Measurements from ENCODE around the gene GDAP1L1. TPM values are rescaled to one million over a fixed set of nuclear protein-coding genes. Genes with fewer than 3 reads are reported as not detected.
A peak's percentile ranks its signal among the peaks of the same experiment; 100 is the strongest.

The GDAP1L1 gene
- total and polyA plus RNA-seq, 2 of the 4 experiments (the other 2 are of a cell fraction), result not detected

GRCh38 chr20:44273231-44274215 is 26.4 kb downstream of the GDAP1L1 start:
- H3K9ac ChIP-seq (ENCODE audit: low read depth, low read length), result no peak overlapping the region
- no peaks in the 10 kb centered on the region for H3K36me3 ChIP-seq (ENCODE audit: control insufficient read depth, insufficient read depth, low read length)
- no peaks in the 10 kb centered on the region for H3K4me1 ChIP-seq (ENCODE audit: control insufficient read depth, insufficient read depth, low read length)
- 0 out of 2 replicates have a peak, but pooled peaks cover 3% of the 10 kb centered on the region for H3K9me1 ChIP-seq (ENCODE audit: insufficient read depth, low read length)
- BruUV-seq (replicated peaks), result no TSS peak
- H4K8ac ChIP-seq (ENCODE audit: low read depth in 2 of 2, low read length in 2 of 2), result no peak overlapping the region
- no peak overlapping the region for H3K14ac ChIP-seq (replicated peaks; ENCODE audit: low read depth, low read length)
- CTCF ChIA-PET, result no interaction called here
- in situ Hi-C loops (cut with MboI; ENCODE audit: low sequenced_read_pairs), result no loop called here
- H2BK20ac ChIP-seq (ENCODE audit: low read depth, low read length), result no peak overlapping the region
- H3K27ac ChIP-seq (ENCODE audit: insufficient read depth, low read length), result no peak overlapping the region
- no peak overlapping the region for H2BK120ac ChIP-seq (ENCODE audit: low read depth, low read length)
- no peak overlapping the region for H3K18ac ChIP-seq (ENCODE audit: low read depth, low read length)
- no peak overlapping the region for H2AK9ac ChIP-seq (replicated peaks; ENCODE audit: low read depth, low read length, poor library complexity)
- no peak overlapping the region for H2BK15ac ChIP-seq (ENCODE audit: low read depth, low read length)
- H4K91ac ChIP-seq (ENCODE audit: insufficient read depth, low read depth, low read length), result no peak overlapping the region
- H3K23ac ChIP-seq (ENCODE audit: low read depth, low read length), result no peak overlapping the region
- H3K27me3 ChIP-seq (ENCODE audit: control insufficient read depth, insufficient read depth, low read length), result peaks cover 14% of the 10 kb centered on the region
- H3K4me2 ChIP-seq (ENCODE audit: low read depth, low read length), result no peak overlapping the region
- no peak overlapping the region for H2BK5ac ChIP-seq (ENCODE audit: low read depth, low read length, poor library complexity, severe bottlenecking)
- no peaks in the 10 kb centered on the region for H4K20me1 ChIP-seq (ENCODE audit: insufficient read depth, low read length)
- intact Hi-C loops (cut with micrococcal nuclease), result no loop called here
- peak overlapping the region; percentile 58 for H2AFZ ChIP-seq (replicated peaks; ENCODE audit: low read length, poor library complexity)
- ATAC-seq (ENCODE audit: low read depth) (no peak), DNase-seq (no peak)
- 78% methylated on average over 4 of the region's 10 CpGs; no CpG with 5 or more reads in 1 of the 2 experiments for WGBS, 2 experiments (ENCODE audit: extremely low coverage in 2 of 2, insufficient read length in 1 of 2)
- TF ChIP-seq MAFK (IDR thresholded peaks at IDR 0.05; ENCODE audit: low read depth, low read length) (no peak), RCOR1 (IDR thresholded peaks at IDR 0.05; ENCODE audit: insufficient replicate concordance, low read length) (no peak), SMC3 (IDR thresholded peaks at IDR 0.05; ENCODE audit: low read depth, low read length) (no peak), MXI1 (IDR thresholded peaks at IDR 0.05; ENCODE audit: borderline replicate concordance, low read depth, low read length) (no peak), RFX5 (IDR thresholded peaks at IDR 0.05; ENCODE audit: low read depth, low read length) (no peak)
- no peak overlapping the region for H3K4ac ChIP-seq (ENCODE audit: low read depth, low read length)
- no peak overlapping the region for H3K4me3 ChIP-seq (ENCODE audit: insufficient read depth, low read depth, low read length)
- H3K79me1 ChIP-seq (ENCODE audit: low read depth in 1 of 2, low read length in 2 of 2), result no peaks in the 10 kb centered on the region
- H4K5ac ChIP-seq (ENCODE audit: low read depth, low read length), result no peak overlapping the region
- POLR2A ChIA-PET (ENCODE audit: unreplicated experiment), result no interaction called here
- dilution Hi-C loops (cut with HindIII; ENCODE audit: low sequenced_read_pairs, unreplicated experiment), result no loop called here
- H2AK5ac ChIP-seq (ENCODE audit: low read depth, low read length), result no peak overlapping the region
- no peak overlapping the region for H3K56ac ChIP-seq (ENCODE audit: extremely low read depth, insufficient read depth, low read length)
- H3K9me3 ChIP-seq (ENCODE audit: control insufficient read depth, insufficient read depth, low read length), result no peaks in the 10 kb centered on the region
